GM21528 (cell line): ENCODE results near the gene NUP93.

ENCODE experiments used
- ATAC-seq: cut with Tn5 transposase; IDR thresholded peaks from one replicate; pipeline ENCODE4 v1.9.1; 2021; ENCODE audit warnings: mild to moderate bottlenecking, moderate library complexity; ENCODE audit not compliant: unreplicated experiment, low FRiP score

Gene NUP93

DNA sequence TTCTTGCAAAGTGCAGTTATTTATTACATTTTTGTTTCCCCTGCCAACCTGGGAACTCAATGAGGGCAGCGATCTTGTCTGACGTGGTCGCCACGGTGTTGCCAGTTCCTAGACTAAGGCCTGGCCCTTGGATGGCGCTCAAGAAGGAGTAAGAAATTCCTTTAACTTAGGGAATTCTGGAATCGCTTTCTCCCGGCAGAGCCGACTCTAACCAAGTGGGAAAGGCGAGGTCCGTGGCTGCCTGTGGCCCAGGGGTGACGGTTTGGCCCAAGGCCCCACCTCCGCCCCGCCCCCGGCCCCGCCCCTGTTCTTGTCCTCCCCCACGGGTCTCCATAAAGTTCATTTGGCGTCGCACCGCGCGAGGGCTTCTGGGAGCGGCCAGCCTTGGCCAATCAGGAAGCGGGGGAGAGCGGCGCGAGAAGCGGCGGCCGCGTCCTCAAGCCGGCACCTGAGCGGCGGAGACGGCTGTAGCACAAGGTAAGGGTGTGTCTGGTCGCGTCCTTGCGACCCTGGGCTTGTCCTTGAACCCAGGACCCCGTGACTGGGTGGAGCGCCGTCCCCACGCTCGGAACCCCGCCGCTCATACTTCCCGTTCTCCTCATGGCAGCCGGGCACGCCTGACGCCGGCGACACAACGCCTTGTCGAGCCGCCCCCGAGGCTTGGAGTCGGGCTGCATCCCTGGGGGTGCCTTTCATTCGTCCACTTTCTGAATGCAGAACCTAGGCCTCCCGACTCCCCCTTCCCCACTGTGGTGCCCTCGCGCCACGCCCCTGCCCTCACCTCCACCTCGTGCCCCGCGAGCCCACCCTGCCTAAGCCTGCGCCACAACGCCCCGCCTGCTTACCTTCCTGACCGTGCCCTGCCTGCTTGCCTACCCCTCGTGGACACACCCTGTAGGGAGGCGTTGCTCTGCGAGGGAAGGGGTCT is at the start of gene NUP93:
Gene NUP93, plus strand, starts transcription at position 395 of the 928 bp plus-strand sequence. CDS start 18,119 bp downstream, outside the sequence.
- ATAC-seq, result peak; percentile 80

- ATAC-seq, result peak; percentile 98
These were observed 47.8 kb upstream of the NUP93 start, which contains the start of gene MT1X for GRCh38 chr16:56681939-56682702. TSS of gene MT1X (plus strand) at chr16:56682470. CDS start at chr16:56682541, 71 bp downstream.

- peak; percentile 16 for ATAC-seq
These were observed 47.1 kb upstream of the NUP93 start for GRCh38 chr16:56682703-56683397.

DNA sequence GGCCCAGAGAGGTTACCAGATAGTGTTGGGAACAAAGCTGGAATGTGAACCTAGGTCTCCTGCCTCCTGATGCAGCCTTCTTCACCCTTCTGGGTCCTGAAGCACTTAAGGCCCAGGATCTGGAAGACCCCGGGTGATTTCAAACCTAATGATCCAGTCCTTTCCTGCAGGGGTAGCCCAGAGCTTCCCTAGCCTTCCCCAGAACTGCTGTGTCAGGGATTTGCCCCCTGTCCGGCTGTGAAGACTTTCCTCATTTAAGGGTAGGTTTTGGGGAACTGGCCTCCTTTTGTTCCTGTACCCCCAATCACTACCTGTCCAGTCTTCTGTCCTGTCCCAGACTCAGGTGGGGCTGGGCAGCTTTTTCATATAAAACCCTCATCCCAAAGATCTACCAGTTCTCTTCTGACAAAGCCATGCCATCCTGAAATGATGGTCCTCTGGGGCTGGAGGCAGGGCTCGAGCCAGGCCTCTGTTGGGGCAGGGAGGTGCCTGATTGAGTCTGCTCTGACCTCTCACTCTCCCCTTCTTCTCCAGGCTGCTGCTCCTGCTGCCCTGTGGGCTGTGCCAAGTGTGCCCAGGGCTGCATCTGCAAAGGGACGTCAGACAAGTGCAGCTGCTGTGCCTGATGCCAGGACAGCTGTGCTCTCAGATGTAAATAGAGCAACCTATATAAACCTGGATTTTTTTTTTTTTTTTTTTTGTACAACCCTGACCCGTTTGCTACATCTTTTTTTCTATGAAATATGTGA is 46.3 kb upstream of the NUP93 start:
- ATAC-seq, result no peak

DNA sequence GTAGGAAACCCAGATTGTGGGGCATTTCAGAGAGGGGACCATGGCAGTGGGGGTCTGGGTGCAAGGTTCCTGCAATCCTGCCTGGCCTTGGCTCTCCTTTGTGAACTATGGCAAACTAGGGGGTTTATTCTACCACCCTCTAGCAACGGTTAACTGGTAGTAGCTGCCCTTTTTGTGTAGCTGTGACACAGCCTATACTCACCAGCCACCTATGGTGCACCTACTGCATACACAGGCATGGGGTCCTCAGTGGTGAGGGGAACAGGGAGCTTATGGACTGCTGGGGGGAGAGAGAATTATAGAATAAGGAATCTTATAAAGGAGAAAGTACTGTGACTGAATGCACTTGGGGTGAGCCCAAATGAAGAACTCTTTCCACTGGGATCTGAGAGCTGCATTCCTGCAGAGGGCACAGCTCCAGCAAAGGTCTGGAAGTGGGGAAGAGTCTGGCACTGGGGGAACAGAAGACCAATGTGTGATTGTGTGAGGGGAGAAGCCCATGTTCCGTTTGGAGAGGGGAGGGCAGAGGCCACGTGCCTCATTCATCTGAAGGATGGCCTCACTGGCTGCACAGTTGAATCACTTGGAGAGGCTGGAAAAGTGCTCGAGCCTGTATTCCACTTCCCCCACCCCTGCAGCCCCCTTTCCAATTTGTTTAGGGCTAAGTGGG is 45.5 kb upstream of the NUP93 start:
- no peak for ATAC-seq

DNA sequence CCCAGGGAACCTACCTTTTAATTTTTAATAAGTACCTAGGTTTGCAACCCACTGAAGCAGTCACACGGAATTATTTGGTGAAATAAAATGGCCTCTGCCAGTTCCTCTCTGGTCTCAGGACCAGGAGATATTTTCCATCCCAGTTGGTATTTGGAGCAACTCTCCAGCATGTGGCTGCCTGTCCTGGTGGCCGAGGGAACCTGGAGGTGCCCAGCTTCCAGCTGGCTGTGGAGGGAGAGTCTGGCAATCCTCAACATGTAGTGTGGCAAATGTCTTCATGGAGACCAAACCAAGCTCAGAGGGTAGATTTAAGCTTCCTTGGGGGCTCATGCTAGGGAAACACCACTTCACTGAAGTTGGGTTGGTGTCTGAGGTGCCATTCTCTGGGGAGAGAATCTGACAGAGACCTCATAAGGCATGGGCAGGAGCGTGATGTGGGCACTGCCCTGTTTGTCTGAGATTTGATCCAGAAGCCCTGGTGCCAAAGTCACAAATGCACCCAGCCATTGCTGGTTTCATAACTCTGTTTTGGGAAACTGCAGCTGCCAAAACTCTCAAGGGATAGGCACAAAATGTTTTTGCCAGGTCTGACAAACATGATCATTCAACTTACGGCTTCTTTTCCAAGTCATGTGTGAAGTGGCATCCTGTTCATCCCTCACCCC is 44.9 kb upstream of the NUP93 start:
- no peak for ATAC-seq

GRCh38 chr16:56686758-56687157 is 43.2 kb upstream of the NUP93 start:
- ATAC-seq, result no peak

- no peak for ATAC-seq
These were observed 41.2 kb upstream of the NUP93 start for GRCh38 chr16:56688762-56689161.

GRCh38 chr16:56689171-56689570 is 40.8 kb upstream of the NUP93 start:
- ATAC-seq, result no peak

DNA sequence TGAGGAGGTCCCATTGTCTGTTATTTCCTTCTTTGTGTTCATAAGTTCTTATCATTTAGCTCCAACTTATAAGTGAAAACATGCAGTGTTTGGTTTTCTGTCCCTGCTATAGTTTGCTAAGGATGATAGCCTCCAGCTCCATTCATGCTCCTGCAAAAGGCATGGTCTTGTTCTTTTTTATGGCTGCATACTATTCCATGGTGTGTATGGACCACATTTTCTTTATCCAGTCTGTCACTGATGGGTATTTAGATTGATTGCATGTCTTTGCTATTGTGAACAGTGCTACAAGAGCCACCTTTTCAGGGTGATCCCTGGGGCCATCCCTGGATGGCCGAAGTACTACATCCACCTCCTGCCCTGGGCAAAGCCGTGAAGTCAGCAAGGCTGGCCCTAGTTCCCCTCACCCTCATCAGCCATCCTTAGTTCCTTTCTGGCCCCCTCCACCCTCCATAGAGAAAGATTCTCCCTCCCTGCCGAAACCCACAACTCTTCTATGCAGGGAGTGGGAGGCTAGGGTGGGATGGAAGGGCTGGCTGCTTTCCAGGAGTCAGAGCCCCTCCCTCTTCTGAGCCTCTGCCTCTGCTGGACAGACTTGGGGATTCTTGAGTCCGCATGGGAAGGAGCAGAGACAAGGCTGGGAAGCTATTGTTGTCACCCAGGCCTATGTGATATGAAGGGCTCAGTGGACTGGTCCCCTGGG is 39.4 kb upstream of the NUP93 start:
- ATAC-seq, result no peak

DNA sequence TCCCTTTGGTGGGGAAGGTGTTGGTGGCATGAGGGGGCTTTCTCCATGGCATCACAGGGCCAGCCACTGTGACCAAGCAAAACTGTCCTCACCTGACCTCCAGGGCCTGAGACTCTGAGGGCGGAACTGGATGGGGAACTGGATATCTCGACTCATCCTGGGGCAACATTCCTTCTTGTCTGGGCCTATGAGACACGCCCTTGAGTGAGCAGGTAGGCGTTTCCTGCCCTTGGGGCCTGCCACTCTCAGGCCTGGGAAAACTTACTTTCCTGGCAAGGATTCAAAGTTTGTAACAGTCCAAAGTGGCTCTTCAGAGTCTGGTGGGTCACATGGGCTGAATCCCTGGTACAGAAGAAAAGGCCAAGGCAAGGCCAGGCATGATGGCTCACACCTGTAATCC is 38.0 kb upstream of the NUP93 start:
- ATAC-seq, result no peak

GRCh38 chr16:56695246-56695645 is 34.7 kb upstream of the NUP93 start:
- ATAC-seq, result no peak

GRCh38 chr16:56697456-56698155 is 32.3 kb upstream of the NUP93 start:
- no peak for ATAC-seq

- no peak for ATAC-seq
These were observed 29.7 kb upstream of the NUP93 start for GRCh38 chr16:56700195-56700594.

DNA sequence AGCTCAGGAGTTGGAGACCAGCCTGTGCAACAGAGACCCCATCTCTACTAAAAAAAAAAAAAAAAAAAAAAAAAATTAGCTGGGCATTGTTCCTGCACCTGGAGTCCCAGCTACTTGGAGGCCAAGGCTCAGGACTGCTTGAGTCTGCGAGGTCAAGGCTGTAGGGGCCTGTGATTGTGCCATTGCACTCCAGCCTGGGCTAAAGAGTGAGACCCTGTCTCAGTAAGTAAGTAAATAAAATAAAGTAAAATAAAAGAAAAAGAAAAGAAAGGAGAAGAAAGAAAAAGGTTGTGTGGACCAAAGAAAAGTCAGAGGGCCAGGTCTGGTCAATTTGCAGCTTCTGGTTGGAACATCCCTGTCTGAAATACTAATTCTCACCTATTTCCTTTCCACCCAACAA is 29.3 kb upstream of the NUP93 start:
- no peak for ATAC-seq

DNA sequence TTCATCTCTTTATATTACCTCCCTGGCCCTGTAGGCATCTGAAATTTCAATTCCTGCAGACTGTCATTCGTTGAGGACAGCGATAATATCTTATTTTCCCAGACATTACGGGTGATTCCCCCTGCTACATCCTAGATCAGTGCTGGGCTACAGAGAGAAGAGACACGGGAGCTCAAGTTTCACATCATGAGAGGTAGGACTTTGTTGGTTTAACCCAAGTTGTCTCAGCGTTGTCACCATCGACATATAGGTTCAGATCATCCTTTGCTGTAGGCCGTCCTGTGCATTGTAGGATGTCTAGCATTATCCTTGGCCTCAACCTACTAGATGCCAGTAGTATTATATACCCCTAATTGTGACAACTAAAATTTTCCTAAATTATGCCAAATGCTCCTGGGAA is 28.4 kb upstream of the NUP93 start:
- no peak for ATAC-seq

DNA sequence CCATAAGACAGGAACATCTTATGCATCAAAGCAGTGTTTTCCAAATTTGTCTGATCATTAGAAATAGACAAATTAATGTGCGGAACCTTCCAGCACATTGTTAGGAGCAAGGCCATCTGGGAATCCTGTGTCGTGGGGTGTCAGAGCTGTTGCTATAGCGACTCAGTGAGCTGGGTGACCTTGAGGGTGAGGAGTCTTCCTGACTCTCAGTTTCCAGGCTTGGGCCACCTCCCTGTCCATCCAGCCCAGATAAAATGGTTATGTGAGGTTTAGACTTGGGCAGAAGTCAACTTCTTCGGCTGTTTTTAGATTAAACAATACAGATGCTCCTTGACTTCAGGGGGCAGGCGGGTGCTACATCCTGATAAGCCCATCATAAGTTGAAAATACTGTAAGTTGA is 27.1 kb upstream of the NUP93 start:
- ATAC-seq, result no peak
